Kidney glomerular epithelial cell (primary cell): ENCODE results near the gene ITGAL.
"Not testable (repeated sequence)": the region's sequence is repeated elsewhere in the genome, so short reads cannot be mapped to it uniquely, and the experiment has no call there.

Experiments used
- DNase-seq: peaks from one replicate; lab custom pipeline; 2025; lab: John Stamatoyannopoulos, UW

Gene ITGAL

DNA sequence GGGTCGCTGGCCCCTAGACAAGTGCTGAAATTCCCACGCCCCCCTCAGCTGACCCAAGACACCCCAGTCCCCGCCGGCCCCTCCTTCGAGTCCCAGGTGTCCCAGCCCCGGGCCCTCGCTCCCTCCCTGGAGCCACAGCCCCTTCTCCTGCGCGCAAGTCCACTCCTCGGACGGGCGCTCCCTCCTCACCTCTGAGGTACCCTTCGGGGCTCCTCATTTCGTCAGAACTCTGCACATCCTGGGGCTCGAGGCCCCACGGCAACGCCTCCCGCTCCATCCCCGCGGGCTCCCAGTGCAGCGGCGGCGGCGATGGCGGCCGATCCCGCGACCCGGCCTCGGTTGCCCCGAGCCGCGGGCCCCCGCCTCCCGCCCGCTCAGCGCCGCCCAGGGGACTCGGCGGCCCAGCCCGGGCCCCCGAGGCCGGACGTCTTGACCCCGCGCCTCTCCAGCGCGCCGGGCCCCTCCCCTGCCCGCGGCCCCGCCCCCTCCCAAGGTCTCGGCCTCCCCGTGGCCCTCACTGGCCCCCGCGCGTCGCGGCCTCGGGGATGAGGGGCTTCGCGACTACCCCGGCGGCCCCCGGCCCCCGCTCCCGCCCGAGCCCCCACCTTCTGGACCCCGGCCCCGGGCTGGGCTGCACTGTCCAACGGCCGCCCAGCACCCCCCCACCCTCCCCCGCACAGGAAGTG, 53.7 kb downstream of the ITGAL start, which contains the start of gene ZNF768:
TSS of gene ZNF768 (minus strand) at position 430 of the 686 bp plus-strand sequence. CDS start at position 277, 153 bp downstream.
- DNase-seq = no peak

DNA sequence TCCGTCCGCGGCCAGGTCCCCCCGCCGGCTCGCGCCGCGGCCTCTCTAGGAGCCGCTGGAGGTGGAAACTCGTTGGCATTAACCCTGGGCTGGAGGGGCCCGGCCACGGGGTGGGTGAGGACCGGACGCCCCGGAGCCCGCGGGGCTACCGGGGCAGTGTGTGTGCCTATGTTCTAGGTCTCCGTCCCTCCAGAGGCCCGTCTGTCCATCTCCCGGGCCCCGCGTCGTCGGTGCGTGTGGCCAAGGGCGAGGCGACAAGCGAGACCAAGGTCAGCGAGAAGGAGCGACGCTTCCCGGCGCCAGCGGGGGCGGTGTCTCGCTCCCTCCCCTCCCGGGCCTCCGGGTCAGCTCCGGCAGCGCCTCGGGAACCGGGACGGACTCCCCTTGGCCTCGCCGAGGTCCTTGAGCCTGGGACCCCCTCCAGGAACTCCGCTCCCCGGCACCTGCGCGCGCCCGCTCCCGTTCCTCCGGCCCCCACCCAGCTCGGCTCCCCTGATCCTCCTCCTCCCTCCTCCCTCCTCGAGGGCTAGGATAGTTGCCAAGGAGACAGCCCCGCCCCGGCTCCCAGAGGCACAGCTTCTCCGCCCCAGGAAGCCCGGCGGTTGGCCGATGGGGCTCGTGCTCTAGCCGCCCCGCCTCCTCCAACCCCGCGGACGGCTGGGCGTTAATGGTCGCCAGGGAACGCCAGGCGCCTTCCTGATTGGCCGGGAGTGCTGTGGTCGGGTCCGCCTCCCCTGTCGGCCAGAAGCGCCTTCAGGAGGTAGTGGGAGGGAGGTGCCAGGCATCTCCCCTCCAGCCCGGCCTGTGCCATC, 54.5 kb downstream of the ITGAL start:
- peak; percentile 87 for DNase-seq

DNA sequence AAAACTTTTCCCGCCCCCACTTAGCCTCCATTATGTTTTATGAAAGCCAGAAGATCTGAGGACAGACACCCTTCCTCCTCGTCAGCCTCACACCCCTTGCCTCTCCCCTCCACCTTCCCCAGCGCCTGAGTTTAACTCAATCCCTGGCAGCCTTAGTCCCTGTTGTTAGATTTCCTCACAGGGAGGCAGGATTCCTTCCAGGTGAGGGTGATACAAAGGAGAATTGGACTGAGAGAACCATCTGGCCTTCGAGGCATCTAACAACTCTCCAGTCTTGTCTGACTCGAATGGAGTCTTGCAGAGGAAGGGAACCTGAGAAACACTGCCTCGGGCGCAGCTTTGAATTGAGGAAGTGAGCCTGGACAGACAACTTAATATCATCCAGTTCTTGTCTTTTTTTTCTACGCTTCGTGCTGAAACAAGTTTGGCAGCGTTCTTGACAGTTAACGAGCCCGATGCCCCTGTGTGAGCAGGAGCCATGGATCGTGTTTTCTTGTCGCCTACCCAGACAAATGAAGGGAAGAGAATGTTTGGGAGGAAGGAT, 55.2 kb downstream of the ITGAL start:
- no peak for DNase-seq

DNA sequence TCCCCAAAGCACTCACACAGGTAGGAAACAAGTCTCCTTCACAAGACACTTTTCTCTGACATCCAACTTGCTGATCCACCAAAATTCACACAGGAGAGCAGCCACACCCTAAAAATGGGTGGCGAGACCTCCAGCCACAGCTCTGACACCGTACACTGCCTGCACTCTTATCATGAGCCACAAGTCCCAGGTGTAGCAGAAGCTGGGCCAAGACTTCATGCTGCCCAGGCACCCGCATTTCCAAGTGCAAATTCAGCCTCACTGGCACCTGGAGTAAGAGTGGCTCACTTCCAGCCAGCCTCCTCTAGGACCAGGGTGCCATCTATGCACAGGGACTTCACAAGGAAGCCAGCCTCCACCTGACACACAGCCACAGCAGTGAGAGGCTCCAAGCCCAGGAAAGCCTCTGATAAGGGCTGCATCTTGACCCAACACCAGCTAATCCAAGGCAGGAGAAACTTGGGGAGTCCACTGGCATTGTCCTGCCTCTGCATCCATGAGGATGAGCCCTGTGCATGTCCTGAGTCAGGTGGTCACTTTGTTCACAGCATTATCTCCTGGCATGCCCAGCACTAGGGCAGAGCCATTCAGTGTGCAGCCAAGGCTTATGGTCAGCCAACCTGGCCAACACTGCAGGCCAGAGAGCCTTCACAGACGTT, 56.4 kb downstream of the ITGAL start:
- DNase-seq = no peak

DNA sequence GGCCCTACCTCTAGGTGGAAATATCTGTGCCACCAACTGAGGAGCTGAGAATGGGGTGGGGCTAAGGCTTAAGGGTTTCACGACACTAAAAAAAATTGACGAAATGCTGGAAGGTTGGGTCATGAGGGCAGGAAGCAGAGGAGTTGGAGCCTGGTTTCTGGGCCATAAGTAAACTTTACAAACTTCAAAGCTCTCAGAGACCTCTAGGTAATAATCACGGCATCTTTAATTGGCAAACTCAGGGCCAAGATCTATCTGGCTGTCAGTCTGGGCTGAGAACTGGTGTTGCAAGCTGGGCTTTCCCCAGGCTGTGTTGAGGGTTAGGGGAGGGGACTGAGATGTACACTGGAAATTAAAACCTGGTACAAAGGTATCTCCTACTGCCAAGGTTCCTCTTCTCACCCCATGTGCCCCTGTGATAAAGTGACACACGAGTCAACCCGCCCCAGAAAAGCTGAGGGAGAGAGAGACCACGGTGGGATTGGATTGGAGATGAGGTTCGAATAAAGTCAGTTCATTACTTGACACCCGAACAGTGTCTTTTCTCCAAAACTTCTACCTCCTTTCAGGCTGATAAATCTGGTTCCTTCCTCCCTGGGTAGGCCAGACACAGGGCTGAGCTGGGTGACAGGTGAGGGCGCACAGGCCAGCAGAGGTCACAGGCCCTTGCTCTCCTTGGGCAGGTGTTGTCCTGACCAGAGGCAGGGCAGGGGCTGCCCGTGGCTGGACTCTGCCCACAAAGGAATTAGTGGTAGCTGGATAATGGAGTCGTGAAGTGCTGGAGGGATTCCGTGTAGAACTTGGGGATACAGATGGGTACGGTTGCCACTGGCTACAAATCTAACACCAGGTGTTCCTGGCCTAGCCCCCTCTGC, 57.9 kb downstream of the ITGAL start:
- no peak for DNase-seq

GRCh38 chr16:30532285-30533145, 60.0 kb downstream of the ITGAL start:
- DNase-seq = no peak

- DNase-seq = no peak
These were observed 60.6 kb downstream of the ITGAL start for GRCh38 chr16:30533146-30533522.

GRCh38 chr16:30533748-30534367, 61.3 kb downstream of the ITGAL start:
- no peak for DNase-seq

- peak; percentile 85 for DNase-seq
These were observed 62.0 kb downstream of the ITGAL start, which contains the start of gene ZNF747 for GRCh38 chr16:30534368-30535105. Gene ZNF747 (minus strand): TSS chr16:30534858. CDS start chr16:30534679, 179 bp downstream.

DNA sequence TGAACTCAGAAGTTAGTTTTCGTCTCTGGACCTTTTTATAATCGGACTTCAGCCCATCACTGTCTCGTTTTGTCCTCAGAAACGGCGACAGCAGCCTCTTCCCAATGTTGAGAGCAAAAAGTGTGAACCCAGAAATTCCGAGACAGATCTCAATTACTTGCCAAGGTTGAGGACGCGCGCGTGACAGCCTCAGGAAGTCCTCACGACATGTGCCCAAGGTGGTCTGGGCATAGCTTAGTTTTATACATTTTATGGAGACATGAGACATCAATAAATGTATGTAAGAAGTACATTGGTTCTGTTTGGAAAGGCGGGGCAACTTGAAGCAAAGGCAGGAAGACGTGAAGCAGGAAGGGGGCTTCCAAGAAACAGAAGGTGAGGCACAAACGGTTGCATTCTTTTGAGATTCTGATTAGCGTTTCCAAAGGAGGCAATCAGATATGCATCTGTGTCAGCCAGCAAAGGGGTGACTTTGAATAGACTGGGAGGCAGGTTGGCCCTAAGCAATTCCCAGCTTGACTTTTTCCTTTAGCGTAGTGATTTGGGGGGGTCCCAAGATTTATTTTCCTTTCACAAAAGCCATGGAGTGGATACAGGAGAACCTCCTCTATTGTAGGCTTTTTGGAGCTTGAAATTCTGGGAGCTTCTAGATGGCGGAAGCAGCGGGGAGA, 62.7 kb downstream of the ITGAL start:
- no peak for DNase-seq

GRCh38 chr16:30535777-30536190, 63.2 kb downstream of the ITGAL start:
- DNase-seq = peak; percentile 59

- DNase-seq = not testable (repeated sequence)
These were observed 64.0 kb downstream of the ITGAL start for GRCh38 chr16:30536391-30537024.

DNA sequence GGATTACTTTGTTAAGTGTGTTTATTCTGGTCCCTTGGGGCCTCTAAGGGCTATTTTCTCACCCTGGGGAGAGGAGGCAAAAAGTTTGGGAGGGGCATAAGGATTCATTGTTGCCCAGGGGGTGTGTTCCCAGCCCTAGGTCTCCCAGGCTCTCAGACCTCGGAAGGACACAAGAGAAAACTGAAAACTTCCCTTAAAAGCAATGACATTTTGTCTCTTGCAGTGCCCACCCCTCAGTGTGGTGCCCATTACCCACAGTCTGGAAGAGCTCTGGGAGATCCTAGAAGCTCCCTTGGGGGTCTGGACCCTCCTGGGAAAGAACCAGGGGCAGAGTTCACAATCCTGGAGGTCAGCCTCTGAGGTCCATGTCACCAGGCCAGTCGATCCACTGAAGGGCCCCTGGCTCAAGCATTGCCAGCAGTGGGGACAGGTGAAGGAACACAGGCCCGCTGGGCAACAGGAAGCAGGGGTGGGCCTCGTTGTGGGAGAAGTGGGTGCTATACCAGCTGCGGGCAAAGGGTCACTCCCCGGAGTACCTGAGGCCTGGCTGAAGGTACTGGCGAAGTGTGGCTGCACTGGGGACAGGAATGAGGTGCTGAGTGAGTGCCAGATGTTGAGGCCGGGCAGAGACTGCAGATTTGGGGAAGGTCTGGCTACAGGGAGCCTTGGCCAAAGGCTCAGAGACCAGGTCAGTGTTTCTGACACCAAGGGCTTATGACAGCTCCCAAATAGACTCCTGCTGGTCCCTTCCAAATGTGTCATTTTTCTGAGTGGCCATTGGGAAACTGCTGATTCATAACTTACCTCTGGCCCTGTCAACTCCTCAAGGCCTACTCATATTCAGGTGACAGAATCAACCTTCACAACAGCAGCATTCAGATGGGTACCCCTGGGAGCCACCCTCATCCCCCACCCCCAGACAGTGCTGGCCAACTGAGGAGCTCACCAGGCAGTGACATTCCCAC, 66.7 kb downstream of the ITGAL start:
- no peak for DNase-seq

- not testable (repeated sequence) for DNase-seq
These were observed 67.5 kb downstream of the ITGAL start for GRCh38 chr16:30539986-30540526.

- DNase-seq = not testable (repeated sequence)
These were observed 68.4 kb downstream of the ITGAL start for GRCh38 chr16:30540916-30541464.
